Eye (tissue), 1 donor: ENCODE measurements around the gene CMTM3.
"Not testable (repeated sequence)": the region's sequence is repeated elsewhere in the genome, so short reads cannot be mapped to it uniquely, and the experiment has no call there.

Experiments used
- DNase-seq: peaks from one replicate; pipeline ENCODE4 v3.0.0-alpha.2; 2015

The CMTM3 gene

DNA sequence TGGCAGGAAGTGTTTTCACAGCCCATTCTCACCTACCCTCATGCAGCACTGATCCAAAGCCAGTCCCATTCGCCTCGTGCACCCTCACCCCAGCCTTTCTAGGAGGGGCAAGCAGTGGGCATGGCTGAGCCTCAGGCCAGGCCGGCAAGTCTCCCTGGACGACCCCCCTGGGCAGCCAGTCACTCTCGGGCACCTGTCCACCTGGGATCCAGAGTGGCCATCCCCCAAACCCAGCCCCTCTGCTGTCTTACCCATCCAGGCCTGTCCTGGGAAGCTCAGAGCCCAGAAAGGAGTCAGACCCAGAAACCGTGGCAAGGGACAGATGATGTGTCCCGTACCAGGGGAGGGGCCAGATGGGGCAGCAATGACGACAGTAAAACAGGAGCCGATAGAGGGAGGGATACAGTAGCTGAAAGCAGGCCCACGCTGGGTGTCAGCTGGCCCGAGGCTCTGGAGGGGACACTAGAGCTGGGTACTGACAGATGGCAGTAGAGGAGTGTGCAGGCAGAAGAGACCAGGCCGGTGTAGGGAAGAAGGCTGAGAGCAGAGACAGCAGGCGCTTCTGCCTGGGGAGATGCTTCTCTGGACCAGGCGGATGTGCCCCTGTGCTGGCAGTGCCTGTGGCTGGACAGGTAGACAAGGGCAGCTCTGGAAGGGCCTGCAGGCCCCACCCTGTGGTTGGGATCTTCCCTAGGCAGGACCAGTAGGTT is 5.8 kb downstream of the CMTM3 start:
- DNase-seq: no peak

GRCh38 chr16:66611911-66612310 is 7.4 kb downstream of the CMTM3 start:
- DNase-seq: not testable (repeated sequence)

DNA sequence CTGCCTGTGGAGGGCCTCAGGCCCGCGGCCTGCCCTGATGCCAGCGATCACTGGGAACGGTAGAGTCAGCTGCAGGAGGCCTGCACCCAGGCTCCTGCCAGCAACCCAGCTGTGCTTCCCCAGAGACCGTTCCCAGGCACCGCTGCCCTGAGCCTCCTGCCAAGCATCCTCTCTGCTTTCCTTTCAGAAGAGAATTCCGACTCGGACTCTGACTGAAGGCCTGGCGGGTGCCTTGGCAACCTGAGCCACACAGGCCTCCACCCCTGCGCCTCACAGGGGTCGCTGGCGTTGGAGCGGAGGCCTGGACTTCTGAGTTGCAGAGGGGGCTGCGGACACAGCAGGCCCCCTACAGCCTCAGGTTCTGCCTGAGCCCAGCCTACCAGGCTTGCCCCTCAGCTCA is 7.9 kb downstream of the CMTM3 start:
- no peak for DNase-seq

- DNase-seq: no peak
These were observed 9.8 kb downstream of the CMTM3 start for GRCh38 chr16:66614161-66614802.

DNA sequence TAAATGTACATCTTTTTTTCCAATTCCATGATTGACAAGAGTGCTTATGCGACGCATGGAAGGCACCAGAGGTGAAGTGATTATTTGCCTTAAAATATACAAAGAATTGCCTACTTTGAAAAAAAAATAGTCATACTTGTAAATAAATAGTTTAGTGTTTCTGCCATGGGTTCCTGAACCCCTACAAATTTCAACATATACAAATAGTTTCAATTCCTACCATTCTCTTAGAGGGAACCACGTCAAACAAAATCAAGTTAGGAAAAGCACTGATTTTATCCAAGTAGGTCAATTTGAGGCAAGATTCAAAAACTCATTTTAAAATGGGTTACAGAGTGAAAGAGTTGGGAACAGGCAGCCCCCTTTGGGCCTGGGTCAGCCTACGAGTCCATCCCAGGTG is 11.7 kb downstream of the CMTM3 start:
- DNase-seq: no peak

DNA sequence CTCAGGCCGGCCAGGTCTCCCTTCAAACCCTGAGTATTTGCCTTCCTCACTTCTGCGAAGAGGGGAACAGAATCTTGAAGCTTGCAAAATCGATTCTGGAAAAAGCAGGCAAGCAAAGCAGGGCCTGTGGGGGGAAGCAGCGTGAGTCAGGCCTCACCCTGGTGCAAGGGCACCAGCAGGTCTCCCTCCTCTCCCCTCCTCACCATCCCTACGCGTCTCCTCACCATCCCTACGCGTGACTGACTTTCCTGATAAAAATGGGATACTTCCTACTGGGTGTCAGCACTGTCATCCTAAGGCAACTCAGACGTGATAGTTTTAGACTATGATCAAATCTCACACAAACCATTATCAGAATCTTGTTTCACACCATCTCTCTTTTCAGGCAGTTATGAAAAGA is 12.1 kb downstream of the CMTM3 start:
- DNase-seq: no peak

DNA sequence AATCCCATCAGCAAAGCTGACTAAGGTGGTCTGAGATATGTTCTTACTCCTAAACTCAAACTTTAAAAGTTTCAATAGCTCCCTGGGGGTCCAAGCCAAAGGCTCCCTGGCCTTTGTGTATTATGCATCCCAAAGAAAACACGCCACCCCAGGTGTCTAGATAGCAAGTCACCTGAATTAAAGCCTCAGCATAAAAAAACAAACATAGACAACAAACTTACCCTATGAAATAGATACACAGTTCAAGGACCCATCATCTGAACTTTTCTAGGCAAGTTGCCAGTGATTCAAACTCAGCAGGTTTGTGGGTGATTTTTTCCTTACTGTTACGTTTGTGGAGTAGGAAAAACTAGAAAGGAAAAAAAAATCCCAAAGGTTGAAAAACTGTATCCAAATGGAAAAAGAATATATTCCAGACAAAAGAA is 12.5 kb downstream of the CMTM3 start:
- no peak for DNase-seq

DNA sequence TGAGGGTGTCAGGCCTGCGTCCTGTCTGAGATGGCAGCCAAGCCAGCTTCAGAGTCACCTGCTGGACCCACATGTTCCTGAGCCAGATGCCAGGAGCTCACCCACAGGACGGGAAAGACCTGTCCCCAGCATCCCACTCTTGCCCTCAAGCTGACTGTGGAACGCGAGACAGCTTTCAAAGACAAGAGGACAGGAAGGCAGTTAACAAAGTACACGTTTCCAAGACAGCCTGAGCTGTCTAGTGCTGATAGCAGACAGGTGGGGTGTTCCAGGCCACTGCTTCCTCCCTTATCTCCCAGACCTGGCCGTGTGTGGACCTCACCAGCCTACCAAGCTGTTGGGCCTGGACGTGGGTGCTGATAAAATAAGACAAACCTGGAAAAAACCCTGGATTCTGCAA is 13.2 kb downstream of the CMTM3 start:
- DNase-seq: no peak

DNA sequence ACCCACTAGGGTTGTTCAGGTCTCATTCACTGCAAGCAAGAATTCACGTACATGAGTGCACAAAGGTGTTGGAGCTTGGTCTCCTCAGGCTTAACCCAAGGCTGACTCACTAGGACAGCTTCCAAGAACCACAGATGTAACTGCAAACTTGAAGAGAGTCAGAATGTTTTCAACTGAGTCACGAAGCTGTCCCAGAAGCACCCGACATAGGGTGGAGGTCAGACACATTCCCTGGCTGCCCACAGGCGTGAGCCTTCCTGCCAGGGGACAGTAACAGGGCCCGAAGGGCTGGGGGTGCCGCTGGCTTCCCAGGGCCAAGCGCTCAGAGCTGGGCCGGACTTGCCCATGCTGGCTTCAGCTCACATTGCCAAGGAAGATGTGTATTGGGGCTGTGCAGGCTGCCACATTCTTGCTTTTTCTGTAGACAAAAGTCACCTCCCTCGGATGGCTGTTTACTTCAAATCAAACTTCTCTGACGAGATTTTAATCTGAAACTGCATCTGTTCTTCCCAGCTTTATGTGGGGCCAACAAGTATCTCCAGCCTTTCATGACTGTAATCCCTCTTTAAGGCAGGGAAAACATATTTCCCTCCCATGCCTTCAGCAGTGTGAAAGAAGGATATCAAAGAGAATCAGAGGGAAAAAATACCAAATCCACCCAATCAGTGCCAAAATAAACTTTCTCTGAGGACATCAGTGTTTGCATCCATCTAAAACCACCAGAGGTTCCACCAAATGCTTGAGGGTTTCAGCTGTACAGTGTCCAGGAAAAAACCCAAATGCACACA is 14.3 kb downstream of the CMTM3 start:
- DNase-seq: no peak

GRCh38 chr16:66619534-66620428 is 15.3 kb downstream of the CMTM3 start:
- DNase-seq: no peak

DNA sequence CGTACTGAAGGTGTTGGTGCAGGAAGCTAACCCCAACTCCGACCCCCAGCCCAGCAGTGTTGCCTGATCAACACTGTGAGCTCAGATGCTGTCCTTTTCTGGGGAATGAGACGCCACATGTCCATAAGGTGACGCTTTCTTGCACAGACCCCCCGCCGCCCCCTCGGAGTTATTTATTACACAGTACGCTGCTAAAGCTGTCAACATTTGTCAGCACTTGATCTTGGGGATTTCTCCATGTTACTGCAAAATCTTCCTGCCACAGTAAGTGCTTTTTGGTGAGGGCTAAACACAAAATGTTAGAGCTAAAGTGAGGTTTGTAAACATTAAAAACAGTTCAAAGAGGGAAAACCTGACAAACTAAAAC is 15.9 kb downstream of the CMTM3 start:
- DNase-seq: no peak

DNA sequence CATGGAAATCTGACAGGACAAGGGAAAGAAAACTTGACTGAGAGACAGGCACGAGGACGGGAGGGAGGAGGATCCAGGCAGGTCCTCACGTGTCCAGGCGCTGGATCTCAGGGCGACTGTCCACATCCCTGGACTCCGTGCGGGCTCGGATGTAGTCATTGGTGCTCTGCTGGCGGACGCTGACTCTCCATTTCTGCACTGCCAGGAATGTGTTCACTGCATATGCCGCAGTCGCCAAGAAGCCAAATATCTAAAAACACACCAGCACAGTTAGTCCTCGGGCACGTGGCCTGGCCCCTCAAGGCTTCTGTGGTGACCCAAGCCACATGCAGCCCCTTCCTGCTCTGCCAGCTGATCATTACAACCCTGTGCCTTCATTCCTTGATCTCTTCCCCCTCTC is 17.5 kb downstream of the CMTM3 start:
- DNase-seq: no peak

DNA sequence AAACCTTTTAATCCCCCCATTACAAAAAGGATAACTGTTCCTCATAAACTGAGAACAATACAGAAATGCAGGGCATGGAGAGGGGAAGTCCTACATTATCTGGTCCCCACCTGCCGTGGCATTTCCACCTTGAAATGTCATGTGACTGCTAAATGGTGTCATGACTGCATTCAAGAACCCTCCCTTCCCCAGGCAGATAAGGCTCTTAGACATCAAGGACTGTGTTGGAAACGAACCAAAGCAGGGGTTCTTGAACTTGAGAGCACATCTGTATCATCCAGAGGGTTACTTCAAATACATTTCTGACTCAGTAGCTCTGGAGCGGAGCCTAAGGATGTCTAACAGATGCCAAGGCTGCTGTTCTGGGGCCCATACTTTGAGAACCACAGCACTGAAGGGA is 18.4 kb downstream of the CMTM3 start:
- DNase-seq: no peak

DNA sequence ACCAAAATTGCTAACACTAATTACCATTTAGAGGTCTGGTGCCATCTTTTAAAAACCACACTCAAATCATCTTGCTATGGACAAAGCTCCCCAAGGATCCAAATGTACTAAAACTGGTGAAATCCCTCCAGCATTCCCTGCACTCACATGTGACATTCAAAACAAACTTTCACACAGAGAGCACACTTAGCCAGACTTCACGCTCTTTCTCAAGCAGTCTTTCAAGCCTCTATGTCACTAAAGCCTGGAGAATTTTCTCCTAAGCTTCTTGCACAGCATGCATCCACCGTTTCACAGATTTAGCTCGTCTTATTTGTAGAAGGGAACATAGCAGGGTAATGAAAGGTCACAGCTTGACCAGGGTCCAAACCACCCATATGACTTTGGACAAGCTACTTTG is 19.3 kb downstream of the CMTM3 start:
- no peak for DNase-seq

DNA sequence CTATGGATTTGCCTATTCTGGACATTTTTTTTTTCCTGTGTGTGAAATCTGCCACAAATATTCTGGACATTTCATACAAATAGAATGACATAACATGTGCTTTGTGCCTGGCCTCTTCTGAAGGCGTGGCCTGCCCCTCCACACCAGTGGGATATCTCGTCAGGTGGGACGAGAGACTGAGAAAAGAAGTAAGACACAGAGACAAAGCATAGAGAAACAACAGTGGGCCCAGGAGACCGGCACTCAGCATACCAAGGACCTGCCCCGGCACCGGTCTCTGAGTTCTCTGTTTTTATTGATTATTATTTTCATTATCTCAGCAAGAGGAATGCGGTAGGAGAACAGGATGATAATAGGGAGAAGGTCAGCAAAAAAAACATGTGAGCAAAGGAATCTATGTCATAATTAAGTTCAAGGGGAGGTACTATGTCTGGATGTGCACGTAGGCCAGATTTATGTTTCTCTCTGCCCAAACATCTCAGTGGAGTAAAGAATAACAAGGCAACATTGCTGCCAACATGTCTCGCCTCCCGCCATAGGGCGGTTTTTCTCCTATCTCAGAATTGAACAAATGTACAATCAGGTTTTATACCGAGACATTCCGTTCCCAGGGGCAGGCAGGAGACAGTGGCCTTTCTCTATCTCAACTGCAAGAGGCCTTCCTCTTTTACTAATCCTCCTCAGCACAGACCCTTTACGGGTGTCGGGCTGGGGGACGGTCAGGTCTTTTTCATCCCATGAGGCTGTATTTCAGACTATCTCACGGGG is 23.3 kb downstream of the CMTM3 start:
- DNase-seq: not testable (repeated sequence)

DNA sequence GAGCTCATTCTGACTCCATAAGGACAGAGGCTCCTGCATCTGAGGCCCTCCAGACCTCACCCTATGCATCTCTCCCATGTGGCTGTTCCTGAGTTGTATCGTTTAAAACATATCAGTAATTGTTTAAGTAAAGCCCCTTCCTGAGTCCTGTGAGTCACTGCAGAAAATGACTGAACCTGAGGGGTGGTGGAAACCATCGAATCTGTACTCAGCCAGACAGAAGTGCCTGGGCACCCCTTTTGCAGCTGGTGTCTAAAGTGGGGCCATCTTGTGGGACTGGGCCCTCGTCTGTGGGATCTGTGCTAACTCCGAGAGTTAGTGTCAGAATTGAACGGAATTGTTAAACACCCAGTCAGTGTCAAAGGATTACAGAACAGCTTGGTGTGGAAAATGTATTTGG is 25.4 kb downstream of the CMTM3 start:
- DNase-seq: no peak

DNA sequence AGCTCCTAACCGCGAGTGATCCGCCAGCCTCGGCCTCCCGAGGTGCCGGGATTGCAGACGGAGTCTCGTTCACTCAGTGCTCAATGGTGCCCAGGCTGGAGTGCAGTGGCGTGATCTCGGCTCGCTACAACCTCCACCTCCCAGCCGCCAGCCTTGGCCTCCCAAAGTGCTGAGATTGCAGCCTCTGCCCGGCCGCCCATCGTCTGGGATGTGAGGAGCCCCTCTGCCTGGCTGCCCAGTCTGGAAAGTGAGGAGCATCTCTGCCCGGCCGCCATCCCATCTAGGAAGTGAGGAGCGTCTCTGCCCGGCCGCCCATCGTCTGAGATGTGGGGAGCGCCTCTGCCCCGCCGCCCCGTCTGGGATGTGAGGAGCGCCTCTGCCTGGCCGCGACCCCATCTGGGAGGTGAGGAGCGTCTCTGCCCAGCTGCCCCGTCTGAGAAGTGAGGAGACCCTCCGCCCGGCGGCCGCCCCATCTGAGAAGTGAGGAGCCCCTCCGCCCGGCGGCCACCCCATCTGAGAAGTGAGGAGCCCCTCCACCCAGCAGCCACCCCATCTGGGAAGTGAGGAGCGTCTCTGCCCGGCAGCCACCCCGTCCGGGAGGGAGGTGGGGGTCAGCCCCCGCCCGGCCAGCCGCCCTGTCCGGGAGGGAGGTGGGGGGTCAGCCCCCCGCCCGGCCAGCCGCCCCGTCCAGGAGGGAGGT is 26.2 kb downstream of the CMTM3 start:
- DNase-seq: not testable (repeated sequence)

- DNase-seq: not testable (repeated sequence)
These were observed 27.1 kb downstream of the CMTM3 start for GRCh38 chr16:66631558-66631957.

GRCh38 chr16:66634527-66635196 is 30.2 kb downstream of the CMTM3 start:
- DNase-seq: no peak

DNA sequence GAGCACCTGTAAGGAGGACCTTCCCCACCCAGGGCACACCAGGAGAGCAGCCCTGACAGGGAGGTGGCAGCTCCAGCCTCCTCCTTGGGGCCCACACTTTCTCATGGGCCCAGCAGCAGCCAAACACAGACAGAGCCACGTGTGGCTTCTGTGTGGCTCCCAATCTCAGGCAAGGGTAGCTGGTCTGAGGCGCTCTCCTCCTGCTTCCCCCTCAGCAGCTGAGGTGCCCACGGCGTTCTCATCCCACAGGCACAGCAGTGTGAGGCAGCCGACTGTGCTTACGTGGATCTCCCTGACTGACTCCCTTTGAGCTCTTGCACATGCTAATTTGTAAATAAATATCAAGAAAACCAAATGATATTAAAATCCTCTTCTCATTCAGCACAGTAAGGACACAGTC is 30.9 kb downstream of the CMTM3 start:
- DNase-seq: no peak

- DNase-seq: no peak
These were observed 31.7 kb downstream of the CMTM3 start for GRCh38 chr16:66636199-66636598.
